Skeletal muscle satellite cell (primary cell): ENCODE results near the gene ZNF79.
A peak's percentile ranks its signal among the peaks of the same experiment; 100 is the strongest.

Experiments used
- H3K27me3 ChIP-seq: 2 replicates; pipeline ENCODE4 v1.7.0; 2013; ENCODE audit warnings: low read length; ENCODE audit not compliant: control insufficient read depth, insufficient read depth
- H3K36me3 ChIP-seq: 2 replicates; pipeline ENCODE4 v1.7.0; 2013; ENCODE audit warnings: mild to moderate bottlenecking, control low read depth, low read length; ENCODE audit not compliant: insufficient read depth
- H3K4me1 ChIP-seq: 2 replicates; pipeline ENCODE4 v1.7.0; 2013; ENCODE audit warnings: low read length; ENCODE audit not compliant: control insufficient read depth, insufficient read depth
- H3K4me2 ChIP-seq: 2 replicates; pipeline ENCODE4 v1.7.0; 2013; ENCODE audit warnings: mild to moderate bottlenecking, low read length
- H3K4me3 ChIP-seq: 2 replicates; pipeline ENCODE4 v1.7.0; 2013; ENCODE audit warnings: low read length
- H3K9ac ChIP-seq: 2 replicates; pipeline ENCODE4 v1.7.0; 2013; ENCODE audit warnings: mild to moderate bottlenecking, low read depth, low read length, moderate library complexity
- H3K9me3 ChIP-seq: replicated peaks from 2 replicates; pipeline ENCODE4 v1.7.0; 2013; ENCODE audit warnings: mild to moderate bottlenecking, control low read depth, low read length

The ZNF79 gene

GRCh38 chr9:127437497-127438264, 13.5 kb downstream of the ZNF79 start:
- H3K4me2 ChIP-seq, result no peak overlapping the region
- H3K9ac ChIP-seq, result no peak overlapping the region
- H3K4me1 ChIP-seq, result no peaks in the 10 kb centered on the region
- no peaks in the 10 kb centered on the region for H3K9me3 ChIP-seq
- no peaks in the 10 kb centered on the region for H3K27me3 ChIP-seq
- H3K4me3 ChIP-seq, result no peak overlapping the region
- peaks cover 72% of the 10 kb centered on the region for H3K36me3 ChIP-seq

DNA sequence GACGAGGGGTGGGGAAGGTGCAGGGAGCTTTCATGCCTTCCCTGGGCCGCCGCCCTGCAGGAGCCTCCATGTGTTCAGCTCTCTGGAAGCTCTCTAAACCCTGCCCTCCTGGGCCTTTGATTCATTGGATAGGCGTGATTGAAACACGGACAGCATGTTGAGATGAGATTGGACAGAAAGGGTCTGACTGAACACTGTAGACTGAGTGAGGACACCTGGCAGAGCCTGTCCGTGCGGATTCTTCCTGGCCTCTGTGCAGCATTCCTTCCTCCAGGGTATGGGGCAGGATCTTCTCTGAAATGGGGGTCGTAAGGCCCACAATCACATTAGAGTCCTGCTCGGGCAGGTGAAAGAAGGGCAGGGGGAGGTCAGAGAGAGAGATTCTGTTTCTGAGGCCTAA, 14.2 kb downstream of the ZNF79 start:
- peaks cover 73% of the 10 kb centered on the region for H3K36me3 ChIP-seq
- no peaks in the 10 kb centered on the region for H3K9me3 ChIP-seq
- H3K4me3 ChIP-seq, result no peak overlapping the region
- no peak overlapping the region for H3K4me2 ChIP-seq
- H3K9ac ChIP-seq, result no peak overlapping the region
- H3K27me3 ChIP-seq, result no peaks in the 10 kb centered on the region
- no peaks in the 10 kb centered on the region for H3K4me1 ChIP-seq

- no peaks in the 10 kb centered on the region for H3K27me3 ChIP-seq
- peaks cover 79% of the 10 kb centered on the region for H3K36me3 ChIP-seq
- peaks cover 14% of the 10 kb centered on the region for H3K4me1 ChIP-seq
- no peak overlapping the region for H3K9ac ChIP-seq
- peaks cover 24% of the 10 kb centered on the region for H3K9me3 ChIP-seq
- H3K4me2 ChIP-seq, result no peak overlapping the region
- no peak overlapping the region for H3K4me3 ChIP-seq
Measured at GRCh38 chr9:127444283-127444920, 20.2 kb downstream of the ZNF79 start.

GRCh38 chr9:127444921-127445850, 21.0 kb downstream of the ZNF79 start:
- H3K9ac ChIP-seq, result no peak overlapping the region
- H3K4me2 ChIP-seq, result no peak overlapping the region
- no peaks in the 10 kb centered on the region for H3K27me3 ChIP-seq
- no peak overlapping the region for H3K4me3 ChIP-seq
- peaks cover 24% of the 10 kb centered on the region for H3K9me3 ChIP-seq
- peaks cover 14% of the 10 kb centered on the region for H3K4me1 ChIP-seq
- peaks cover 83% of the 10 kb centered on the region for H3K36me3 ChIP-seq

DNA sequence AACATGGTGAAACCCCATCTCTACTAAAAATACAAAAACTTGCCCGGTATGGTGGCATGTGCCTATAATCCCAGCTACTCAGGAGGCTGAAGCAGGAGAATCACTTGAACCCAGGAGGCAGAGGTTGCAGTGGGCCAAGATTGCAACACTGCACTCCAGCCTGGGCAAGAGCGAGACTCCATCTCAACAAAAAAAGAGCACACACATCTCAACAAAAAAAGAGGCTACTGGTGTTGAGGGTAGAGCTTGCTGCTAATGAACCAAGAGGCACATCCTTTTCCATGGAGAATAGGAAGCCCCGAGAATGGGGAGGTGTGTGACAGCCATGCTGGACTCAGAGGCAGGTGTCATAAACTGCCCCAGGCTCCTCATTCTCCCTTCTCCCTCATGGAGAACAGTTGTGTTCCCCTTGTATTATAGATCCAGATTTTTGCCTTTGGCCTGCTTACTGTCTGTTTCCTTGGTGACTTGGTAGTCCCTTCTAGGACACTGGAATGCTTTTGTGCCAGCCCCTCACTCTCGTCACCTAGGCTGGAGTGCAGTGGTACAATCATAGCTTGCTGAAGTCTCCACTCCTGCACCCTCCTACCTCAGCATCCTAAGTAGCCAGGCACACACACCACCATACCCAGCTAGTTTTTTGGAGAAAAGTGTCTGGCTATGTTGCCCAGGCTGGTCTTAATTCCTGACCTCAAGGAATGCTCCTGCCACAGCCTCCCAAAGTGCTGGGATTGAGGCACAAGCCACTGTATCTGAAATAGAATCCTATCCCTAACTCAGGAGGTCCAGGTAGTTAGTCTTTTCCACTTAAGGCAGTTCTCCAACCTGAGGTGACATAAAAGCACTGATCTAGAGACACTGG, 21.9 kb downstream of the ZNF79 start:
- peaks cover 83% of the 10 kb centered on the region for H3K36me3 ChIP-seq
- H3K4me3 ChIP-seq, result no peak overlapping the region
- H3K27me3 ChIP-seq, result no peaks in the 10 kb centered on the region
- H3K9ac ChIP-seq, result no peak overlapping the region
- H3K4me1 ChIP-seq, result peaks cover 14% of the 10 kb centered on the region
- H3K9me3 ChIP-seq, result peaks cover 24% of the 10 kb centered on the region
- no peak overlapping the region for H3K4me2 ChIP-seq

- Histone ChIP-seq H3K9me3 (peaks cover 24% of the 10 kb centered on the region), H3K4me1 (peaks cover 14% of the 10 kb centered on the region), H3K4me2 (no peak overlapping the region), H3K9ac (no peak overlapping the region), H3K27me3 (no peaks in the 10 kb centered on the region), H3K36me3 (peaks cover 80% of the 10 kb centered on the region), H3K4me3 (no peak overlapping the region)
Measured at GRCh38 chr9:127446713-127447415, 22.7 kb downstream of the ZNF79 start.

DNA sequence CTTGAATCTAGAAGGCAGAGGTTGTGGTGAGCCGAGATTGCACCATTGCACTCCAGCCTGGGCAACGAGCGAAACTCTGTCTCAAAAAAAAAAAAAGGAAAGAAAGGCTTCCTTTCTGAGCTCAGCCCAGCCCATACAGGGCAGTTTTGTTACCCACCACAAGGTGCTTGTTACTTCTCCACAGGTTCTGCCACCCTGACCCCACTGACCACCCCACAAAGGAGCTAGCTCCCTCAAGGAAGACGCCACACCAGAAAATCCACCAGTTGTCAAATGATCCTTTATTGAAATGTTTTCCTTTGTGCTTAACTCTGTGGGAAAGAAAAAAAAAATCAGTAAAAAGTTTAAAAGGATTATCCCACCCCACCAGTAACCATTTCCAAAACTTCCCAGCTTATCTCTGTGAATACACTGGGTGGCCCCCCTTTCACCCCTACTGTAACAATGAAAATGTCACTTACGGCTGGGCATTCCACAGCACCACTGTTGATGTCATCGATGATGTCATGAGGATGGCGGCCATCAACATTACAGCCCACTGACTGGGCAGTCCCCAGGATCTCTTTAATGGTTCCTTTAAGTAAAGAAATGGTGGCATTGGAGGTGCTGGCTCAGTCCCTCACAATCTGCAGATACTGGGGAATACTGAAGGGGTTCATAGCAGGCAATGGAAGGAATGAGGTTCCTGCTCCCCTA, 23.4 kb downstream of the ZNF79 start:
- Histone ChIP-seq H3K9me3 (peaks cover 24% of the 10 kb centered on the region), H3K36me3 (peaks cover 79% of the 10 kb centered on the region), H3K4me3 (no peak overlapping the region), H3K9ac (peak overlapping the region; percentile 8), H3K4me2 (peak overlapping the region; percentile 99), H3K4me1 (peaks cover 21% of the 10 kb centered on the region), H3K27me3 (no peaks in the 10 kb centered on the region)

GRCh38 chr9:127448112-127448805, 24.1 kb downstream of the ZNF79 start:
- Histone ChIP-seq H3K27me3 (no peaks in the 10 kb centered on the region), H3K4me2 (peak overlapping the region; percentile 99), H3K9ac (peak overlapping the region; percentile 8), H3K36me3 (peaks cover 72% of the 10 kb centered on the region), H3K9me3 (peaks cover 24% of the 10 kb centered on the region), H3K4me1 (peaks cover 23% of the 10 kb centered on the region), H3K4me3 (peak overlapping the region; percentile 92)

DNA sequence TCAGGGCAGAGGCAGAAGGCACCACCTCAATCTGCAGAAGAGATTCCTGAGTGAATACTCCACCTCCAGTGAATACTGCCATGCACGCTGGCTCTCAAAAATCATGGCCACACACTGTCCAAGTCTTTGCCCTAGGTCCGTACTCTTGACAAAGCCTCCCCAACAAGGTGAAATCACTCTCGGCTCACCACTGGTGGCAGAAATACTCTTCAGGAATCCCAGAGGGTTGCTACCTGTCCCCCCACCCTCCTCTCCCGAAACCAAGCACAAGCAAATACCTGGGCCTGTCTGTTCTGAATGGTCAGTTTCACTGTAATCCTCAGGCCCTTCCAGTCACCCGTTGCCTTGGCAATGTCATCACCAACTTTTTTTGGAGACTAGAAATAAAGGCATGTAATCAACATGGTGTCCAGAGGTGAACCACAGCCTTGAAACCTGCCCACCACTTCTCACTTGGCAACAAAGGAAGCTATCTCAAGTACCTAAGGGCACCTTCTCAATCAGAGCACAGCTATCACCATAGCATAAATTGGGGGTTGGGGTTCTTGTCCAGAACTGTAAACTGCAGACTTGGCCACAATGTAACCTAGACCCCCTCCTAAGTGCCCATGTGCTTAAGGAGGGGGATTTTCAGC, 25.3 kb downstream of the ZNF79 start:
- peaks cover 18% of the 10 kb centered on the region for H3K9me3 ChIP-seq
- no peaks in the 10 kb centered on the region for H3K27me3 ChIP-seq
- peak overlapping the region; percentile 92 for H3K4me3 ChIP-seq
- peak overlapping the region; percentile 99 for H3K4me2 ChIP-seq
- peaks cover 23% of the 10 kb centered on the region for H3K4me1 ChIP-seq
- H3K9ac ChIP-seq, result peak overlapping the region; percentile 99
- H3K36me3 ChIP-seq, result peaks cover 68% of the 10 kb centered on the region
